Activated CD8-positive, alpha-beta memory T cell treated with anti-CD3 and anti-CD28 coated beads for 1 hour (primary cell): Measurements from ENCODE around the gene HDAC8.

Experiments
- DNase-seq, 2 donors: peaks; one replicate each; pipeline ENCODE4 v3.0.0-alpha.2; 2020; ENCODE audit warnings: low read depth in 1 of 2; ENCODE audit errors: extremely low read depth in 1 of 2

Gene HDAC8

GRCh38 chrX:72382202-72382595, 190.4 kb downstream of the HDAC8 start:
- no peak for DNase-seq

- no peak for DNase-seq
Observed at GRCh38 chrX:72381439-72382201, 191.0 kb downstream of the HDAC8 start.

- no peak for DNase-seq
Observed at GRCh38 chrX:72376124-72376523, 196.5 kb downstream of the HDAC8 start.

GRCh38 chrX:72373136-72373535, 199.5 kb downstream of the HDAC8 start:
- DNase-seq, result no peak

GRCh38 chrX:72372735-72373134, 199.9 kb downstream of the HDAC8 start:
- DNase-seq, result no peak

GRCh38 chrX:72371405-72371804, 201.2 kb downstream of the HDAC8 start:
- DNase-seq, result no peak

GRCh38 chrX:72368796-72369195, 203.8 kb downstream of the HDAC8 start:
- no peak for DNase-seq

GRCh38 chrX:72367516-72367915, 205.1 kb downstream of the HDAC8 start:
- DNase-seq, result no peak

GRCh38 chrX:72366701-72367454, 205.8 kb downstream of the HDAC8 start:
- DNase-seq, result no peak

GRCh38 chrX:72366178-72366577, 206.5 kb downstream of the HDAC8 start:
- DNase-seq, result no peak

- DNase-seq, result no peak
Observed at GRCh38 chrX:72365126-72365525, 207.5 kb downstream of the HDAC8 start.

GRCh38 chrX:72360326-72360725, 212.3 kb downstream of the HDAC8 start:
- DNase-seq, result no peak

GRCh38 chrX:72358313-72358712, 214.3 kb downstream of the HDAC8 start:
- DNase-seq, result no peak

- DNase-seq, result no peak
Observed at GRCh38 chrX:72352786-72353185, 219.9 kb downstream of the HDAC8 start.

GRCh38 chrX:72351606-72352334, 220.9 kb downstream of the HDAC8 start:
- no peak for DNase-seq

- no peak for DNase-seq
Observed at GRCh38 chrX:72349190-72349589, 223.5 kb downstream of the HDAC8 start.

GRCh38 chrX:72348247-72348979, 224.2 kb downstream of the HDAC8 start:
- no peak for DNase-seq

- DNase-seq, result no peak
Observed at GRCh38 chrX:72347366-72347765, 225.3 kb downstream of the HDAC8 start.

- no peak for DNase-seq
Observed at GRCh38 chrX:72346302-72346949, 226.2 kb downstream of the HDAC8 start.

- DNase-seq, result no peak
Observed at GRCh38 chrX:72340626-72341025, 232.0 kb downstream of the HDAC8 start.
